Measurements from ENCODE around the gene RASA3. TPM values are rescaled to one million over a fixed set of nuclear protein-coding genes. Genes with fewer than 3 reads are reported as not detected.

RASA3 gene
- total and polyA plus RNA-seq, 2 of the 8 experiments (the other 6 are each of a cell fraction or from before 2014, with no cell fraction given) = 7.5 to 21.9 TPM

DNA sequence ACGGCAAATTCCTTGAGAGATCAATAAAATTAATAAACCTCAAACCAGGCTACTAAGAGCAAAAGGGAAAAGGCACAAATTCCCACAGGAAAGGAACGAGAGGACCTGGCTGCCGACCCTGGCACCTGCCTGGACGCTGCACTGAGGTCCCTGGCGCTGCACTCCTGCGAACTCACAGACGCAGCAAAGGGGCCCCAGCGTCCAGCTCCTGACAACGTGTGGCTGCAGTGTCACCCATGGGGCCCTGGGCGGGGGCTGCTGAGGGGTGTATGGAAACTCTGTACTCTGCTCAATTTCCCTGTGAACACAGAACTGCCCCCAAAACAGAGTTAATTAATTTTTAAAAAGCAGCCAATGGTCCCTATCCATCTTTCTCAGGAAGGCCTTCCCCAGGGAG, 97.2 kb downstream of the RASA3 start (continued):
- TF ChIP-seq, protein P1, sequence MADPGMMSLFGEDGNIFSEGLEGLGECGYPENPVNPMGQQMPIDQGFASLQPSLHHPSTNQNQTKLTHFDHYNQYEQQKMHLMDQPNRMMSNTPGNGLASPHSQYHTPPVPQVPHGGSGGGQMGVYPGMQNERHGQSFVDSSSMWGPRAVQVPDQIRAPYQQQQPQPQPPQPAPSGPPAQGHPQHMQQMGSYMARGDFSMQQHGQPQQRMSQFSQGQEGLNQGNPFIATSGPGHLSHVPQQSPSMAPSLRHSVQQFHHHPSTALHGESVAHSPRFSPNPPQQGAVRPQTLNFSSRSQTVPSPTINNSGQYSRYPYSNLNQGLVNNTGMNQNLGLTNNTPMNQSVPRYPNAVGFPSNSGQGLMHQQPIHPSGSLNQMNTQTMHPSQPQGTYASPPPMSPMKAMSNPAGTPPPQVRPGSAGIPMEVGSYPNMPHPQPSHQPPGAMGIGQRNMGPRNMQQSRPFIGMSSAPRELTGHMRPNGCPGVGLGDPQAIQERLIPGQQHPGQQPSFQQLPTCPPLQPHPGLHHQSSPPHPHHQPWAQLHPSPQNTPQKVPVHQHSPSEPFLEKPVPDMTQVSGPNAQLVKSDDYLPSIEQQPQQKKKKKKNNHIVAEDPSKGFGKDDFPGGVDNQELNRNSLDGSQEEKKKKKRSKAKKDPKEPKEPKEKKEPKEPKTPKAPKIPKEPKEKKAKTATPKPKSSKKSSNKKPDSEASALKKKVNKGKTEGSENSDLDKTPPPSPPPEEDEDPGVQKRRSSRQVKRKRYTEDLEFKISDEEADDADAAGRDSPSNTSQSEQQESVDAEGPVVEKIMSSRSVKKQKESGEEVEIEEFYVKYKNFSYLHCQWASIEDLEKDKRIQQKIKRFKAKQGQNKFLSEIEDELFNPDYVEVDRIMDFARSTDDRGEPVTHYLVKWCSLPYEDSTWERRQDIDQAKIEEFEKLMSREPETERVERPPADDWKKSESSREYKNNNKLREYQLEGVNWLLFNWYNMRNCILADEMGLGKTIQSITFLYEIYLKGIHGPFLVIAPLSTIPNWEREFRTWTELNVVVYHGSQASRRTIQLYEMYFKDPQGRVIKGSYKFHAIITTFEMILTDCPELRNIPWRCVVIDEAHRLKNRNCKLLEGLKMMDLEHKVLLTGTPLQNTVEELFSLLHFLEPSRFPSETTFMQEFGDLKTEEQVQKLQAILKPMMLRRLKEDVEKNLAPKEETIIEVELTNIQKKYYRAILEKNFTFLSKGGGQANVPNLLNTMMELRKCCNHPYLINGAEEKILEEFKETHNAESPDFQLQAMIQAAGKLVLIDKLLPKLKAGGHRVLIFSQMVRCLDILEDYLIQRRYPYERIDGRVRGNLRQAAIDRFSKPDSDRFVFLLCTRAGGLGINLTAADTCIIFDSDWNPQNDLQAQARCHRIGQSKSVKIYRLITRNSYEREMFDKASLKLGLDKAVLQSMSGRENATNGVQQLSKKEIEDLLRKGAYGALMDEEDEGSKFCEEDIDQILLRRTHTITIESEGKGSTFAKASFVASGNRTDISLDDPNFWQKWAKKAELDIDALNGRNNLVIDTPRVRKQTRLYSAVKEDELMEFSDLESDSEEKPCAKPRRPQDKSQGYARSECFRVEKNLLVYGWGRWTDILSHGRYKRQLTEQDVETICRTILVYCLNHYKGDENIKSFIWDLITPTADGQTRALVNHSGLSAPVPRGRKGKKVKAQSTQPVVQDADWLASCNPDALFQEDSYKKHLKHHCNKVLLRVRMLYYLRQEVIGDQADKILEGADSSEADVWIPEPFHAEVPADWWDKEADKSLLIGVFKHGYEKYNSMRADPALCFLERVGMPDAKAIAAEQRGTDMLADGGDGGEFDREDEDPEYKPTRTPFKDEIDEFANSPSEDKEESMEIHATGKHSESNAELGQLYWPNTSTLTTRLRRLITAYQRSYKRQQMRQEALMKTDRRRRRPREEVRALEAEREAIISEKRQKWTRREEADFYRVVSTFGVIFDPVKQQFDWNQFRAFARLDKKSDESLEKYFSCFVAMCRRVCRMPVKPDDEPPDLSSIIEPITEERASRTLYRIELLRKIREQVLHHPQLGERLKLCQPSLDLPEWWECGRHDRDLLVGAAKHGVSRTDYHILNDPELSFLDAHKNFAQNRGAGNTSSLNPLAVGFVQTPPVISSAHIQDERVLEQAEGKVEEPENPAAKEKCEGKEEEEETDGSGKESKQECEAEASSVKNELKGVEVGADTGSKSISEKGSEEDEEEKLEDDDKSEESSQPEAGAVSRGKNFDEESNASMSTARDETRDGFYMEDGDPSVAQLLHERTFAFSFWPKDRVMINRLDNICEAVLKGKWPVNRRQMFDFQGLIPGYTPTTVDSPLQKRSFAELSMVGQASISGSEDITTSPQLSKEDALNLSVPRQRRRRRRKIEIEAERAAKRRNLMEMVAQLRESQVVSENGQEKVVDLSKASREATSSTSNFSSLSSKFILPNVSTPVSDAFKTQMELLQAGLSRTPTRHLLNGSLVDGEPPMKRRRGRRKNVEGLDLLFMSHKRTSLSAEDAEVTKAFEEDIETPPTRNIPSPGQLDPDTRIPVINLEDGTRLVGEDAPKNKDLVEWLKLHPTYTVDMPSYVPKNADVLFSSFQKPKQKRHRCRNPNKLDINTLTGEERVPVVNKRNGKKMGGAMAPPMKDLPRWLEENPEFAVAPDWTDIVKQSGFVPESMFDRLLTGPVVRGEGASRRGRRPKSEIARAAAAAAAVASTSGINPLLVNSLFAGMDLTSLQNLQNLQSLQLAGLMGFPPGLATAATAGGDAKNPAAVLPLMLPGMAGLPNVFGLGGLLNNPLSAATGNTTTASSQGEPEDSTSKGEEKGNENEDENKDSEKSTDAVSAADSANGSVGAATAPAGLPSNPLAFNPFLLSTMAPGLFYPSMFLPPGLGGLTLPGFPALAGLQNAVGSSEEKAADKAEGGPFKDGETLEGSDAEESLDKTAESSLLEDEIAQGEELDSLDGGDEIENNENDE (IDR thresholded peaks at IDR 0.05; ENCODE audit: insufficient replicate concordance, low read length) = no peak
- TF ChIP-seq POLR2A (IDR thresholded peaks at IDR 0.05; ENCODE audit: control extremely low read depth in 1 of 2, low read depth in 2 of 2, low read length in 2 of 2) = no peak
- TF ChIP-seq SIX5 (IDR thresholded peaks at IDR 0.05; ENCODE audit: low read depth, low read length) = no peak
- TF ChIP-seq GABPA (IDR thresholded peaks at IDR 0.05; ENCODE audit: borderline replicate concordance, insufficient read depth, low read length) = no peak
- TF ChIP-seq RFX5 (IDR thresholded peaks at IDR 0.05; ENCODE audit: borderline replicate concordance, low read depth, low read length) = no peak
